Keratinocyte (primary cell): ENCODE measurements around the gene DCDC1. TPM values are rescaled to one million over a fixed set of nuclear protein-coding genes. Genes with fewer than 3 reads are reported as not detected.

Source experiments
- DNase-seq: peaks from one replicate; pipeline ENCODE4 v3.0.0-alpha.2; 2011; ENCODE audit warnings: low read depth, missing footprints, low spot score
- FAIRE-seq: peaks from 2 replicates; lab custom pipeline; 2011; peaks lifted over from hg19 to GRCh38; lab: Jason Lieb, UNC
- H2AFZ ChIP-seq: 2 replicates; pipeline ENCODE4 v1.6.0; 2012; ENCODE audit warnings: low read length, control low read depth, inconsistent platforms; ENCODE audit not compliant: control insufficient read depth
- H3K27ac ChIP-seq: 2 replicates; pipeline ENCODE4 v1.5.1; 2011; ENCODE audit warnings: low read length; ENCODE audit not compliant: control insufficient read depth, insufficient read depth
- H3K27me3 ChIP-seq: 3 replicates; pipeline ENCODE4 v1.6.0; 2011; ENCODE audit warnings: low read length; ENCODE audit not compliant: control insufficient read depth, insufficient read depth; ENCODE audit errors: extremely low read depth
- H3K36me3 ChIP-seq, 2 experiments: 2 replicates in 1 of 2; 3 replicates in 1 of 2; pipeline ENCODE4 v1.5.1; 2011; ENCODE audit warnings: low read length in 2 of 2, mild to moderate bottlenecking in 1 of 2; ENCODE audit not compliant: control insufficient read depth in 2 of 2, insufficient read depth in 2 of 2; ENCODE audit errors: extremely low read depth in 1 of 2
- H3K4me1 ChIP-seq: 3 replicates; pipeline ENCODE4 v1.5.1; 2011; ENCODE audit warnings: low read length; ENCODE audit not compliant: control insufficient read depth, insufficient read depth; ENCODE audit errors: extremely low read depth
- H3K4me2 ChIP-seq: 3 replicates; pipeline ENCODE4 v1.6.0; 2011; ENCODE audit warnings: low read depth, low read length; ENCODE audit not compliant: control insufficient read depth, insufficient read depth; ENCODE audit errors: extremely low read depth
- H3K4me3 ChIP-seq, 3 experiments: fragments of 200-600 bp in 1 of 3; sonication (generic) in 1 of 3; 2 replicates in 2 of 3; 3 replicates in 1 of 3; pipeline ENCODE4 v1.5.1; 2011 to 2016; ENCODE audit warnings: low read length in 3 of 3, mild to moderate bottlenecking in 3 of 3, control low read depth in 2 of 3, inconsistent platforms in 1 of 3, low read depth in 1 of 3, mixed read lengths in 1 of 3, mixed run types in 1 of 3, moderate library complexity in 1 of 3; ENCODE audit not compliant: control insufficient read depth in 2 of 3, insufficient read depth in 2 of 3; ENCODE audit errors: extremely low read depth in 1 of 3
- H3K79me2 ChIP-seq: 2 replicates; pipeline ENCODE4 v1.6.0; 2012; ENCODE audit warnings: low read length; ENCODE audit not compliant: control insufficient read depth, insufficient read depth
- H3K9ac ChIP-seq: 3 replicates; pipeline ENCODE4 v1.6.0; 2011; ENCODE audit warnings: low read length; ENCODE audit not compliant: control insufficient read depth, insufficient read depth; ENCODE audit errors: extremely low read depth
- H3K9me1 ChIP-seq: 3 replicates; pipeline ENCODE4 v1.6.0; 2011; ENCODE audit warnings: low read length; ENCODE audit not compliant: control insufficient read depth, insufficient read depth; ENCODE audit errors: extremely low read depth
- H3K9me3 ChIP-seq: 2 replicates; pipeline ENCODE4 v1.5.1; 2012; ENCODE audit warnings: low read depth, low read length; ENCODE audit not compliant: control insufficient read depth
- H4K20me1 ChIP-seq: 3 replicates; pipeline ENCODE4 v1.6.0; 2011; ENCODE audit warnings: low read length; ENCODE audit not compliant: control insufficient read depth, insufficient read depth; ENCODE audit errors: extremely low read depth
- EZH2 ChIP-seq: IDR thresholded peaks from one replicate; pipeline ENCODE4 v1.6.1; 2012; ENCODE audit warnings: inconsistent platforms, mild to moderate bottlenecking, low read length, moderate library complexity
- dilution Hi-C: fragments of 300-500 bp; cut with MboI; formaldehyde crosslinking; loops from one replicate; pipeline ENCODE4 v1.7.0; 2020; ENCODE audit warnings: low sequenced_read_pairs; ENCODE audit not compliant: extremely low pct_ligation_motif_present
- polyA plus RNA-seq, 5 experiments: library from polyadenylated mRNA; depleted of rRNA in 3 of 5; stranded (reverse) in 3 of 5; stranded (forward) in 1 of 5; unstranded in 1 of 5; fragments of >200 nt; gene quantifications; 1 replicate in 1 of 5; 2 replicates in 3 of 5; 3 replicates in 1 of 5; pipeline versions ENCODE4 v1.2.1 to v1.2.3, GENCODE V29; 2011 to 2012; ENCODE audit warnings: missing spikeins in 2 of 5, low read depth in 1 of 5, low replicate concordance in 1 of 5
- TF ChIP-seq, protein P1 (sequence below), 3 experiments: IDR thresholded peaks in 1 of 3; conservative IDR thresholded peaks in 1 of 3; optimal IDR thresholded peaks in 1 of 3; 2 replicates in 2 of 3; 3 replicates in 1 of 3; pipeline versions ENCODE3 to v1.5.1; 2011; ENCODE audit warnings: low read length in 3 of 3, mild to moderate bottlenecking in 3 of 3, moderate library complexity in 2 of 3, control low read depth in 1 of 3, inconsistent platforms in 1 of 3; ENCODE audit not compliant: insufficient read depth in 2 of 3; ENCODE audit errors: extremely low read depth in 1 of 3

DCDC1 gene
- polyA plus RNA-seq, 1 donor (not counting 4 experiments of a cell fraction or from before 2014, with no cell fraction given) = 0.08 TPM

DNA sequence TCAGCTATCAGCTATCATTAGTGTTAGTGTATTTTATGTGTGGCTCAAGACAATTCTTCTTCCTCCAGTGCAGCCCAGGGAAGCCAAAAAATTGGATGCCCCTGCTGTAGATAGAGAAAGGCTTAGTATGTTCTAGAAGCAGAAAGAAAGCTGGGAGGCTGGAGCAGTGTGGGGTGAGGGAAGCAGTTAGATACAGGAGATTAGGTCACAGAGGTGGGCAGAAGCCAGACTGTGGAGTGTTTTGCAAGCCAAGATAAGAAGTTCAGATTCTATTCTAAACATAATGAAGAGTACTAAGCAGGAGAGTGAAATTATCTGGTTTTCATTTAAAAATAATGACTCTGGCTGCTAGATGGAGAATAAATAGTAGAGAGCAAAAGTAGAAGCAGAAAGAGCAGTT is 381.7 kb downstream of the DCDC1 start:
- Histone ChIP-seq H3K9ac (no peak overlapping the region), H3K4me3 (no peak overlapping the region), H3K79me2 (no peaks in the 10 kb centered on the region), H4K20me1 (no peaks in the 10 kb centered on the region), H3K4me2 (no peak overlapping the region), H3K36me3 (no peaks in the 10 kb centered on the region), H2AFZ (no peak overlapping the region), H3K27me3 (no peaks in the 10 kb centered on the region), H3K27ac (no peak overlapping the region), H3K4me1 (no peaks in the 10 kb centered on the region), H3K9me1 (no peaks in the 10 kb centered on the region), H3K9me3 (no peaks in the 10 kb centered on the region)
- no peak for FAIRE-seq
- DNase-seq = no peak
- TF ChIP-seq, protein P1, sequence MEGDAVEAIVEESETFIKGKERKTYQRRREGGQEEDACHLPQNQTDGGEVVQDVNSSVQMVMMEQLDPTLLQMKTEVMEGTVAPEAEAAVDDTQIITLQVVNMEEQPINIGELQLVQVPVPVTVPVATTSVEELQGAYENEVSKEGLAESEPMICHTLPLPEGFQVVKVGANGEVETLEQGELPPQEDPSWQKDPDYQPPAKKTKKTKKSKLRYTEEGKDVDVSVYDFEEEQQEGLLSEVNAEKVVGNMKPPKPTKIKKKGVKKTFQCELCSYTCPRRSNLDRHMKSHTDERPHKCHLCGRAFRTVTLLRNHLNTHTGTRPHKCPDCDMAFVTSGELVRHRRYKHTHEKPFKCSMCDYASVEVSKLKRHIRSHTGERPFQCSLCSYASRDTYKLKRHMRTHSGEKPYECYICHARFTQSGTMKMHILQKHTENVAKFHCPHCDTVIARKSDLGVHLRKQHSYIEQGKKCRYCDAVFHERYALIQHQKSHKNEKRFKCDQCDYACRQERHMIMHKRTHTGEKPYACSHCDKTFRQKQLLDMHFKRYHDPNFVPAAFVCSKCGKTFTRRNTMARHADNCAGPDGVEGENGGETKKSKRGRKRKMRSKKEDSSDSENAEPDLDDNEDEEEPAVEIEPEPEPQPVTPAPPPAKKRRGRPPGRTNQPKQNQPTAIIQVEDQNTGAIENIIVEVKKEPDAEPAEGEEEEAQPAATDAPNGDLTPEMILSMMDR (optimal IDR thresholded peaks at IDR 0.05 in 1 of 3, IDR thresholded peaks at IDR 0.05 in 1 of 3, conservative IDR thresholded peaks at IDR 0.05 in 1 of 3; ENCODE audit: extremely low read depth in 1 of 3, insufficient read depth in 2 of 3, low read length in 3 of 3) = no peak
- no peak for TF ChIP-seq EZH2
- dilution Hi-C loops = no loop called here

DNA sequence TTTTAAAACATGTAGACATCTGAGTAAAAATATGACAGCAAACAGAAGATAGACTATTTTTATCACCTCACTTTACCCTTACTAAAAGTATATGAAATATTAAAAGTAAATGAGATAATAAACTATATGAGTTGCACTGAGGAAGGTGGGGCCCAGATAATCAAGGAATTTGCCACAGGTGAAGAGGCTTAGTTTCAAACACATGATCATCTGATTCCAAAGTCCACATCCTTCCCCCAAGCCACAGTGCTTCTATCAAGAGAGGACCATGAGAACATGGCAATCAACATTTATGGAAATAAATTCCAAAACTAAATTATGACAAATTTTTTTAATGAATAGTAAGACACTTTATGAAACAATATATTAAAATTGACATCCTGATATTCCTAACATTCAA is 384.0 kb downstream of the DCDC1 start:
- Histone ChIP-seq H3K9ac (no peak overlapping the region), H3K27ac (no peak overlapping the region), H3K9me1 (no peaks in the 10 kb centered on the region), H3K4me3 (no peak overlapping the region), H3K36me3 (no peaks in the 10 kb centered on the region), H2AFZ (no peak overlapping the region), H3K4me2 (no peak overlapping the region), H3K27me3 (no peaks in the 10 kb centered on the region), H4K20me1 (no peaks in the 10 kb centered on the region), H3K9me3 (no peaks in the 10 kb centered on the region), H3K79me2 (no peaks in the 10 kb centered on the region), H3K4me1 (no peaks in the 10 kb centered on the region)
- DNase-seq (no peak), FAIRE-seq (no peak)
- dilution Hi-C loops = no loop called here
- TF ChIP-seq, protein P1 (optimal IDR thresholded peaks at IDR 0.05 in 1 of 3, IDR thresholded peaks at IDR 0.05 in 1 of 3, conservative IDR thresholded peaks at IDR 0.05 in 1 of 3; ENCODE audit: extremely low read depth in 1 of 3, insufficient read depth in 2 of 3, low read length in 3 of 3) = no peak
- no peak for TF ChIP-seq EZH2
